GM06990 (cell line): ENCODE measurements around the gene KRTAP4-2.
"Not testable (repeated sequence)": the region's sequence is repeated elsewhere in the genome, so short reads cannot be mapped to it uniquely, and the experiment has no call there.

Experiments
- DNase-seq: peaks from one replicate; pipeline ENCODE4 v3.0.0-alpha.2; 2011; ENCODE audit not compliant: insufficient read length; ENCODE audit errors: extremely low read depth
- H3K27me3 ChIP-seq: replicated peaks from 2 replicates; pipeline ENCODE4 v1.6.0; 2011; ENCODE audit warnings: low read length; ENCODE audit not compliant: control insufficient read depth, insufficient read depth
- H3K36me3 ChIP-seq: 2 replicates; pipeline ENCODE4 v1.5.1; 2011; ENCODE audit warnings: low read length; ENCODE audit not compliant: control insufficient read depth, insufficient read depth
- H3K4me3 ChIP-seq: replicated peaks from 2 replicates; pipeline ENCODE4 v1.5.1; 2011; ENCODE audit warnings: low read depth, mild to moderate bottlenecking, control low read depth, low read length
- TF ChIP-seq, protein P1 (sequence below): IDR thresholded peaks from 2 replicates; pipeline ENCODE4 v1.5.1; 2011; ENCODE audit warnings: low read length, control low read depth, mild to moderate bottlenecking, inconsistent platforms; ENCODE audit not compliant: insufficient read depth, poor library complexity, severe bottlenecking

KRTAP4-2 gene

DNA sequence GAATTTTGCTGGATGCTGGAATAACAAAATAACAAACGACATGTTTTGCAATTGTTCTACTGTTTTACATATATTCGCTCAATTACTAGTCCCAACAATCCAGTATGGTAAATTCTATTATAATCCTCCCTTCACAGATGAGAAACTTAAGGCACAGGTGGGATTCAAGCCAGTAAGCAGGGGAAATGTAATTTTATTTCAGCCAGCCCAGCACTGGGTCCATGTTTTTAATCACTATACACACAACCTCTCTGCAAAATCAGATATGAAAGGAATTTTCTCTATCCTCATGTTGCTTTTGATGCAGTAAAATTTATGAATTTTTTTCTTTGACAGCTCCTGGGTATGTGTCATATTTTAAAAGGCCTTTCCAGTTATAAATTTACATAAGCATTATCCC lies 32.8 kb downstream of the KRTAP4-2 start:
- no peak for DNase-seq
- TF ChIP-seq, protein P1, sequence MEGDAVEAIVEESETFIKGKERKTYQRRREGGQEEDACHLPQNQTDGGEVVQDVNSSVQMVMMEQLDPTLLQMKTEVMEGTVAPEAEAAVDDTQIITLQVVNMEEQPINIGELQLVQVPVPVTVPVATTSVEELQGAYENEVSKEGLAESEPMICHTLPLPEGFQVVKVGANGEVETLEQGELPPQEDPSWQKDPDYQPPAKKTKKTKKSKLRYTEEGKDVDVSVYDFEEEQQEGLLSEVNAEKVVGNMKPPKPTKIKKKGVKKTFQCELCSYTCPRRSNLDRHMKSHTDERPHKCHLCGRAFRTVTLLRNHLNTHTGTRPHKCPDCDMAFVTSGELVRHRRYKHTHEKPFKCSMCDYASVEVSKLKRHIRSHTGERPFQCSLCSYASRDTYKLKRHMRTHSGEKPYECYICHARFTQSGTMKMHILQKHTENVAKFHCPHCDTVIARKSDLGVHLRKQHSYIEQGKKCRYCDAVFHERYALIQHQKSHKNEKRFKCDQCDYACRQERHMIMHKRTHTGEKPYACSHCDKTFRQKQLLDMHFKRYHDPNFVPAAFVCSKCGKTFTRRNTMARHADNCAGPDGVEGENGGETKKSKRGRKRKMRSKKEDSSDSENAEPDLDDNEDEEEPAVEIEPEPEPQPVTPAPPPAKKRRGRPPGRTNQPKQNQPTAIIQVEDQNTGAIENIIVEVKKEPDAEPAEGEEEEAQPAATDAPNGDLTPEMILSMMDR: no peak
- no peaks in the 10 kb centered on the region for H3K27me3 ChIP-seq
- no peak overlapping the region for H3K4me3 ChIP-seq
- H3K36me3 ChIP-seq: no peaks in the 10 kb centered on the region

DNA sequence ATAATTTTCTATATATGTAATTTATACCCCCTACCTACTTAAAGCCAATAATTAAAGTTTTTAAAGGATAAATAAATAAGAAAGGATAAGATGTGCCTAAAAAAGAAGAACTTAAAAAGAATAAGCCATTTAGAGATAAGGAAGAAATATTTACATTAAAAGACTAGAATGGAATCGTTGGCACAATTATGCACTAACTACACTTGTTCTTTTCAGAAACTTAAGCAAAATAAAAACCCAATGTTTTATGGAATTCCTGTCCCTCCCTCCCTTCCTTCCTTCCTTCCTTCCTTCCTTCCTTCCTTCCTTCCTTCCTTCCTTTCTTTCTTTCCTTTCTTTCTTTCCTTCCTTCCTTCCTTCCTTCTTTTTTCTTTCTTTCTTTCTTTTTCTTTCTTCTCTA lies 33.2 kb downstream of the KRTAP4-2 start:
- H3K4me3 ChIP-seq: no peak overlapping the region

DNA sequence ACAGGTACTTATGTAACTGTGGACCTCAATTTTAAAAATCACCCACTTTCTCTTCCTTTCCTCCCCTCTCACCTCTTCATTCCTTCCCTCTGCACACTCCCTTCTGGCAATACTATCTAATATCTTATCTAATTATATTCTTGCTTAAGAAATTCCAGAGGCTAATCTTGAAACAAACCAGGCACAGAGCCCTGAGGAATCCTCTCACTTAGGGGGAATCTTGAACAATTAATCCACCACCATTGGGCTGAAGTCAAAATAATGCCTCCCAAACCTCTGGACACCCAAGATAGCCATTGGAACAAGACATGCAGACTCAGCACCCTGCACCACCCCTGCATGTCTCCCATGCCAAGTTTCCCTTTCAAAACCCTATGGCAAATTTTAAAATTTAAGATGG lies 36.7 kb downstream of the KRTAP4-2 start:
- no peaks in the 10 kb centered on the region for H3K36me3 ChIP-seq
- no peaks in the 10 kb centered on the region for H3K27me3 ChIP-seq
- no peak for DNase-seq
- TF ChIP-seq, protein P1: no peak
- no peak overlapping the region for H3K4me3 ChIP-seq

More for the DNA sequence above, 33.2 kb downstream of the KRTAP4-2 start:
- Histone ChIP-seq H3K36me3 (no peaks in the 10 kb centered on the region), H3K27me3 (no peaks in the 10 kb centered on the region)
- DNase-seq: no peak
- TF ChIP-seq, protein P1: no peak

DNA sequence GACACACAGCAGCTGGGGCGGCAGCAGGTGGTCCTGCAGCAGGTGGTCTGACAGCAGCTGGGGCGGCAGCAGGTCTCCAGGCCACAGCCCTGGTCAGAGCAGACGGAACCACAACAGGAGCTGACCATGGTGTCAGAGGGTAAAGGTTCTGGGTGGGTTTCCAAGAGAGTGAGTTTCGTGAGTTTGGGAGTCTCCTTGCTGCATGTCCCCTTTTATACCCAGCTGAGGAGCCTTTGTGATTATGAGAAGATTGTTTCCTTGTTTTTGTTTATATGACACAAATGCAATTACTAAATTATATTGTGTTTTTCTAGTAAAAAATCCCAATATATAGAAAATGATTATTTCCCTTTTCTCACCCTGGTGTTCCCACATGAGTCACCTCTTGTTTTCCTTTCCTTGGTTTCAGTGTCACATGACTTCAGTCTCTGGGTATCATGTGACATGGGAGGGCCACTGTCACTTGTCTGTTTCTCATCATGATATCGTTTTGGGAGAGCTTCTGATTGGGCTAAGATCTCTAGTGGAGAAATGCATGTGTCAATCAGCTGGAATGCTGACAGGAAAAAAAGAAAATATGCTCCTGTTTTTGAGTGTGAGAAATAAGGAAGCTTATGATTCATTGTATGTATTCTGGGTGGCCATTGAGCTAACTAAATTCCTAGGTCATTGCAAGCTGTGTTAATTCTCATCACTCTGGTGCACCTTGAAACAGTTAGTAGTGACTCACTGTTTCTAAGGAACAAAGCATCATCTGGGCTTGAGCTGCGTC lies 37.5 kb downstream of the KRTAP4-2 start, which contains the start of gene KRTAP4-6:
KRTAP4-6 (minus strand) TSS at position 185 of the 772 bp plus-strand sequence; CDS start at position 128, 57 bp downstream.
- Histone ChIP-seq H3K4me3 (no peak within 1 kb of the TSS), H3K27me3 (no peaks in the 10 kb centered on the region), H3K36me3 (no peaks in the 10 kb centered on the region)
- no peak for DNase-seq
- TF ChIP-seq, protein P1: no peak

DNA sequence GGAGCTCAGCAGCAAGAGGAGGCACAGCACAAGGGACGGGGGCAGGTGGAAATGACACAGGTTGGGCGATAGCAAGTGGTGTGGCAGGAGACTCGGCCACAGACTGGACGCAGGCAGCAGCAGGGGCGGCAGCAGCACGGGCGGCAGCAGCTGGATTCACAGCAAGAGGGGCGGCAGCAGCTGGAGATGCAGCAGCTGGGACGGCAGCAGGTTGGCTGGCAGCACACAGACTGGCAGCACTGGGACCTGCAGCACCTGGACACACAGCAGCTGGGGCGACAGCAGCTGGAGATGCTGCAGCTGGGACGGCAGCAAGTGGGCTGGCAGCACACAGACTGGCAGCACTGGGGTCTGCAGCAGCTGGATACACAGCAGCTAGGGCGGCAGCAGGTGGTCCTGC lies 38.2 kb downstream of the KRTAP4-2 start:
- not testable (repeated sequence) for DNase-seq, H3K36me3 ChIP-seq, H3K27me3 ChIP-seq, H3K4me3 ChIP-seq

DNA sequence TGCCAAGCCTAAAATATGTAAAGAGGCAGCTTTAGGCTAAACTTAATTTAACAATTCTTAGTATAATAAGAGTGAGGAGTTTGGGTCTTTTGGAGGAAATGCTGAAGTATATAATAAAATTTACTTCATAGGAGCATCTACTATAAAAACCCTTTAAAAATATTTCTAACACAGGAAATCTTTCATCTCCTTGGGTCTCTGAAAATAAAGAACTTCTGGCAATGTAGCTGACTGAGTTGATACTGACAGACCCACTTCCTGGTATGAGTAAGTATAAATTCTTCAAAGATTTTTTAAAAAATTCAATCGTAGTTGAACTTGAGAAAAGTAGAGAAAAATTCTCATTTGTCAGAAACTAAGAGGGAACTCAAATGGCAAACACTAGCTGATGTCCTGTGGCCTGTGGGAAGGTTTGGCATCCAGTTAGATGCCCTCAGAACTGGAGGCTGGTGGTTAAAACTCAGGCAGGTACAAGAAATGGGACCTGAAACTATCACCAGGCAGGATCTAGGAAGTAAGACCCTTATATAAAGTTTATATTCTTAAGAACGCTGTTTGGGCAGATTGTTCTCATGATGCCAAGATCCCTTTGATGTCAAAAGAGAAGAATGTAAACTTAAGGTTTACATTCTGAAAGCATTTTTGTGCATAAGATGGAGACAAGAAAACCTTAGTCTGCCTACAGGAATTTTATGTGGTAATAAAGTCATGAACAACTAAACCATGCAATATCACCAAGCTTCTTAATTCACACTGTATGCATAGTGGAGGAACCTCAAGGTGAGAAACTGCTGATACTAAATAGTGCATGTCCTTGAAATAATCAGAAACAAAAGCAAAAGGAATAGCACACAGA lies 43.9 kb downstream of the KRTAP4-2 start:
- Histone ChIP-seq H3K36me3 (no peaks in the 10 kb centered on the region), H3K4me3 (no peak overlapping the region), H3K27me3 (no peaks in the 10 kb centered on the region)
- DNase-seq: no peak
- TF ChIP-seq, protein P1: no peak
